SH-SY5Y (cell line): ENCODE measurements around the gene MAGEC1.

Experiments
- GATA2 ChIP-seq: IDR thresholded peaks from 2 replicates; pipeline ENCODE4 v1.6.1; 2011; ENCODE audit warnings: mild to moderate bottlenecking, low read depth, low read length
- GATA3 ChIP-seq: IDR thresholded peaks from 2 replicates; pipeline ENCODE4 v1.6.1; 2011; ENCODE audit warnings: low read depth, mild to moderate bottlenecking, low read length, moderate library complexity

DNA sequence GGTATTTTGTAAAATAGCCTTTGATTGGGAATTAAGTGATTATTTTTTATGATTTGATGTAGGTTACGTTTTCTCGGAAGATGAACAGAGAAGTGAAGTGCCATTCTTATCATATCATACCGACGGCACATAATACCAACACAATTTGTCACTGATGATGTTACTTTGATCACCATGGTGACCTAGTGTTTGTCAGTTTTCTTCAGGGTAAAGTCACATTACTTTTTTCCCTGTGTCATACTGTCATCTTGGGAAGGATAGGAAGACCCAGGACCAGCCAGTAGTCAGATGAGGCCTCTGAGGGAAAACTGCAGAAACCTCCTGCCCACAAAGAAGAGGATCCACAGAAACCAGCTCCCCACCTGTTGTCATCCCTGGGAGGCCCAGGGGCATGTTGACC is 1.3 kb upstream of the MAGEC1 start:
- TF ChIP-seq GATA3, result no peak
- TF ChIP-seq GATA2, result no peak
